ENCODE measurements around the gene KCNAB3. TPM values are rescaled to one million over a fixed set of nuclear protein-coding genes. Genes with fewer than 3 reads are reported as not detected.
"Not testable (repeated sequence)": the region's sequence is repeated elsewhere in the genome, so short reads cannot be mapped to it uniquely, and the experiment has no call there.

Gene KCNAB3
- total RNA-seq, 2 donors from 2014 or later = 1.2 to 4.5 TPM

- no peaks in the 10 kb centered on the region for H3K36me3 ChIP-seq
- no peak overlapping the region for H3K4me3 ChIP-seq
- no peaks in the 10 kb centered on the region for H3K9me3 ChIP-seq
- no peak for TF ChIP-seq CTCF (IDR thresholded peaks at IDR 0.05)
- peak; percentile 80 for TF ChIP-seq POLR2AphosphoS5 (IDR thresholded peaks at IDR 0.05)
- TF ChIP-seq POLR2A (IDR thresholded peaks at IDR 0.05) = no peak
- peak overlapping the region in 1 of 2 donors; percentile 2 for H3K27ac ChIP-seq
- intact Hi-C loops (cut with DNase I) = no loop called here
- no peaks in the 10 kb centered on the region for H3K27me3 ChIP-seq (replicated peaks; ENCODE audit: insufficient read depth)
- DNase-seq (ENCODE audit: low spot score) = peak; percentile 43
- no peaks in the 10 kb centered on the region for H3K4me1 ChIP-seq (replicated peaks)
- 89% methylated on average over 9 of the region's 9 CpGs for WGBS
These were observed 30.0 kb upstream of the KCNAB3 start for GRCh38 chr17:7959503-7960253.

GRCh38 chr17:7956228-7956965 lies 26.7 kb upstream of the KCNAB3 start:
- WGBS = 72% methylated on average over 11 of the region's 11 CpGs
- Histone ChIP-seq H3K27me3 (replicated peaks; ENCODE audit: insufficient read depth) (no peaks in the 10 kb centered on the region), H3K4me1 (replicated peaks) (no peaks in the 10 kb centered on the region), H3K27ac (no peak overlapping the region), H3K9me3 (no peaks in the 10 kb centered on the region), H3K36me3 (no peaks in the 10 kb centered on the region), H3K4me3 (no peak overlapping the region)
- intact Hi-C loops (cut with DNase I) = no loop called here
- DNase-seq (ENCODE audit: low spot score) = no peak
- TF ChIP-seq CTCF (IDR thresholded peaks at IDR 0.05) (no peak), POLR2A (IDR thresholded peaks at IDR 0.05) (no peak), POLR2AphosphoS5 (IDR thresholded peaks at IDR 0.05) (no peak)

- Histone ChIP-seq H3K4me3 (no peak overlapping the region), H3K4me1 (replicated peaks) (no peaks in the 10 kb centered on the region), H3K36me3 (no peaks in the 10 kb centered on the region), H3K27me3 (replicated peaks; ENCODE audit: insufficient read depth) (no peaks in the 10 kb centered on the region), H3K27ac (no peak overlapping the region), H3K9me3 (no peaks in the 10 kb centered on the region)
- intact Hi-C loops (cut with DNase I) = no loop called here
- TF ChIP-seq POLR2A (IDR thresholded peaks at IDR 0.05) (no peak), POLR2AphosphoS5 (IDR thresholded peaks at IDR 0.05) (no peak), CTCF (IDR thresholded peaks at IDR 0.05) (no peak)
- 68% methylated on average over 13 of the region's 13 CpGs for WGBS
- DNase-seq (ENCODE audit: low spot score) = no peak
These were observed 26.0 kb upstream of the KCNAB3 start for GRCh38 chr17:7955414-7956227.

GRCh38 chr17:7953266-7953665 lies 23.6 kb upstream of the KCNAB3 start:
- H3K36me3 ChIP-seq; H3K4me3 ChIP-seq; DNase-seq (ENCODE audit: low spot score); intact Hi-C loops (cut with DNase I); H3K4me1 ChIP-seq (replicated peaks); H3K27me3 ChIP-seq (replicated peaks; ENCODE audit: insufficient read depth); H3K27ac ChIP-seq; H3K9me3 ChIP-seq: not testable (repeated sequence)
- WGBS = 96% methylated on average over 13 of the region's 13 CpGs

GRCh38 chr17:7951143-7951792 lies 21.6 kb upstream of the KCNAB3 start:
- intact Hi-C loops (cut with DNase I) = no loop called here
- 67% methylated on average over 5 of the region's 5 CpGs for WGBS
- peaks cover 0 to 12% of the 10 kb centered on the region in 2 donors for H3K36me3 ChIP-seq

More at GRCh38 chr17:7951143-7951792, 21.6 kb upstream of the KCNAB3 start:
- Histone ChIP-seq H3K27ac (peak overlapping the region in 1 of 2 donors; percentile 26), H3K9me3 (no peaks in the 10 kb centered on the region), H3K27me3 (replicated peaks; ENCODE audit: insufficient read depth) (no peaks in the 10 kb centered on the region), H3K4me1 (replicated peaks) (no peaks in the 10 kb centered on the region), H3K4me3 (no peak overlapping the region)
- no peak for DNase-seq (ENCODE audit: low spot score)
- no peak for TF ChIP-seq CTCF (IDR thresholded peaks at IDR 0.05)
- TF ChIP-seq POLR2AphosphoS5 (IDR thresholded peaks at IDR 0.05) = no peak
- TF ChIP-seq POLR2A (IDR thresholded peaks at IDR 0.05) = no peak
